B cell (primary cell): ENCODE results near the gene HLA-DMB. TPM values are rescaled to one million over a fixed set of nuclear protein-coding genes. Genes with fewer than 3 reads are reported as not detected.
A peak's percentile ranks its signal among the peaks of the same experiment; 100 is the strongest.

Experiments
- ATAC-seq: fragments of 200-7000 bp; cut with Tn5 transposase; one replicate; pipeline ENCODE4 v1.10.0; 2021; ENCODE audit warnings: low read depth, mild to moderate bottlenecking, moderate number of reproducible peaks, moderate library complexity
- CTCF ChIA-PET: fragments of 350-600 bp; sonication (Branson Sonifier 250); formaldehyde crosslinking; loops from one replicate; lab custom pipeline; 2021; ENCODE audit warnings: antibody characterized with exemption, inconsistent platforms; lab: Charles Lee
- POLR2A ChIA-PET: fragments of 350-600 bp; sonication (Branson Sonifier 250); formaldehyde crosslinking; loops from one replicate; lab custom pipeline; 2021; ENCODE audit warnings: antibody characterized with exemption; lab: Charles Lee
- DNase-seq: peaks from one replicate; pipeline ENCODE4 v3.0.0; 2013
- H2AFZ ChIP-seq: 2 replicates; pipeline ENCODE4 v1.6.1; 2012; ENCODE audit warnings: mild to moderate bottlenecking, low read depth, low read length; ENCODE audit not compliant: insufficient read depth, poor library complexity, severe bottlenecking
- H3K27ac ChIP-seq, 2 donors: 1 replicate in 1 of 2; 2 replicates in 1 of 2; pipeline ENCODE4 v1.5.1; 2012 to 2013; ENCODE audit warnings: low read length in 2 of 2, mild to moderate bottlenecking in 2 of 2, moderate library complexity in 1 of 2
- H3K27me3 ChIP-seq, 4 experiments: fragments of 200-600 bp in 1 of 4; sonication (generic) in 1 of 4; replicated peaks in 1 of 4; 1 replicate in 2 of 4; 2 replicates in 2 of 4; pipeline versions ENCODE4 v1.6.1 to v1.7.0; 2013 to 2016; ENCODE audit warnings: low read length in 3 of 4, mild to moderate bottlenecking in 2 of 4, mixed read lengths in 1 of 4, moderate library complexity in 1 of 4; ENCODE audit not compliant: insufficient read depth in 4 of 4, control insufficient read depth in 3 of 4; ENCODE audit errors: control extremely low read depth in 1 of 4
- H3K36me3 ChIP-seq, 2 experiments: replicated peaks in 1 of 2; 1 replicate in 1 of 2; 2 replicates in 1 of 2; pipeline versions ENCODE4 v1.6.1 to v1.7.1; 2013; ENCODE audit warnings: low read length in 1 of 2; ENCODE audit not compliant: insufficient read depth in 2 of 2, control insufficient read depth in 1 of 2; ENCODE audit errors: control extremely low read depth in 1 of 2, extremely low read depth in 1 of 2
- H3K4me1 ChIP-seq, 2 donors: fragments of 200-600 bp in 1 of 2; sonication (generic) in 1 of 2; 1 replicate in 1 of 2; 2 replicates in 1 of 2; pipeline versions ENCODE4 v1.5.1 to v1.6.1; 2013 to 2017; ENCODE audit warnings: low read length in 2 of 2; ENCODE audit not compliant: control insufficient read depth in 2 of 2, insufficient read depth in 2 of 2
- H3K4me2 ChIP-seq: replicated peaks from 2 replicates; pipeline ENCODE3; 2012; ENCODE audit warnings: mild to moderate bottlenecking, low read depth, low read length; ENCODE audit not compliant: poor library complexity, severe bottlenecking
- H3K4me3 ChIP-seq, 5 experiments: fragments of 200-600 bp in 1 of 5; sonication (generic) in 1 of 5; 1 replicate in 3 of 5; 2 replicates in 2 of 5; pipeline versions ENCODE4 v1.5.1 to v1.7.0; 2011 to 2016; ENCODE audit warnings: low read length in 4 of 5, mild to moderate bottlenecking in 4 of 5, low read depth in 2 of 5, control low read depth in 1 of 5, moderate library complexity in 1 of 5; ENCODE audit not compliant: insufficient read depth in 1 of 5; ENCODE audit errors: control extremely low read depth in 1 of 5, extremely low read depth in 1 of 5
- H3K79me2 ChIP-seq: fragments of 200-600 bp; sonication (generic); one replicate; pipeline ENCODE4 v1.6.0; 2016; ENCODE audit warnings: low read length; ENCODE audit not compliant: control insufficient read depth, insufficient read depth
- H3K9ac ChIP-seq: fragments of 200-600 bp; sonication (generic); 2 replicates; pipeline ENCODE4 v1.6.1; 2017; ENCODE audit warnings: mild to moderate bottlenecking, low read length, moderate library complexity
- H3K9me3 ChIP-seq, 3 donors: one replicate each; pipeline versions ENCODE4 v1.6.1 to v1.7.1; 2013; ENCODE audit warnings: low read length in 2 of 3; ENCODE audit not compliant: control insufficient read depth in 2 of 3, insufficient read depth in 1 of 3; ENCODE audit errors: control extremely low read depth in 1 of 3
- H4K20me1 ChIP-seq: 2 replicates; pipeline ENCODE4 v1.6.0; 2012; ENCODE audit warnings: mild to moderate bottlenecking, low read length; ENCODE audit not compliant: insufficient read depth, control insufficient read depth, poor library complexity, severe bottlenecking
- H3K27ac Mint-ChIP-seq: one replicate; pipeline ENCODE4 v1.8.0; 2021; ENCODE audit warnings: mixed read lengths
- H3K27me3 Mint-ChIP-seq: one replicate; pipeline ENCODE4 v1.8.0; 2021; ENCODE audit warnings: mixed read lengths
- H3K4me1 Mint-ChIP-seq: one replicate; pipeline ENCODE4 v1.8.0; 2021; ENCODE audit warnings: mixed read lengths
- H3K4me3 Mint-ChIP-seq: one replicate; pipeline ENCODE4 v1.8.0; 2021; ENCODE audit warnings: mixed read lengths
- H3K9me3 Mint-ChIP-seq: one replicate; pipeline ENCODE4 v1.8.0; 2022; ENCODE audit warnings: mixed read lengths; ENCODE audit not compliant: insufficient read depth
- EZH2 ChIP-seq: IDR thresholded peaks from 2 replicates; pipeline ENCODE4 v1.6.1; 2012; ENCODE audit warnings: borderline replicate concordance, low read depth, mild to moderate bottlenecking, moderate library complexity, low read length; ENCODE audit not compliant: insufficient read depth, poor library complexity, severe bottlenecking
- whole genome bisulfite sequencing: methylation state at CpG from one replicate; pipeline ENCODE4 v1.1.5; 2013; ENCODE audit warnings: missing lambda C conversion rate; ENCODE audit not compliant: insufficient coverage; 5-methylcytosine and 5-hydroxymethylcytosine counted together
- intact Hi-C: fragments of 100-400 bp; cut with micrococcal nuclease; formaldehyde crosslinking; loops from one replicate; pipeline ENCODE4 v1.10.0; 2022
- polyA plus RNA-seq: library from polyadenylated mRNA; depleted of rRNA; stranded (reverse); fragments of >200 nt; gene quantifications from 2 replicates; pipeline ENCODE4 v1.2.3, GENCODE V29; 2012
- total RNA-seq, 2 donors: library from RNA; stranded (reverse); fragments of 120-200 nt in 1 of 2; gene quantifications; 1 replicate in 1 of 2; 2 replicates in 1 of 2; pipeline versions ENCODE4 v1.2.3 to v1.2.4, GENCODE V29; 2013 to 2022
- TF ChIP-seq, protein P1 (sequence below): fragments of 200-600 bp; IDR thresholded peaks from one replicate; pipeline ENCODE4 v1.8.0; 2022; ENCODE audit warnings: antibody characterized with exemption, mild to moderate bottlenecking

HLA-DMB gene
- total and polyA plus RNA-seq, 2 donors (not counting 1 experiment from before 2014, with no cell fraction given): 593 to 656 TPM

GRCh38 chr6:32890831-32891230 is 50.0 kb downstream of the HLA-DMB start:
- whole genome bisulfite sequencing: no CpG with 5 or more reads among the region's 1 CpG
- Histone ChIP-seq H3K79me2 (peaks cover 23% of the 10 kb centered on the region), H3K9ac (no peak overlapping the region), H3K27me3 (no peaks in the 10 kb centered on the region), H3K36me3 (peaks cover 2% of the 10 kb centered on the region in 2 experiments), H3K27ac (no peak overlapping the region), H4K20me1 (no peaks in the 10 kb centered on the region), H3K4me1 (peaks cover 23 to 26% of the 10 kb centered on the region in 2 donors), H2AFZ (no peak overlapping the region), H3K4me2 (no peak overlapping the region), H3K4me3 (no peak overlapping the region), H3K9me3 (no peaks in the 10 kb centered on the region)
- Mint-ChIP-seq H3K27ac (peak overlapping the region; percentile 37), H3K27me3 (no peaks in the 10 kb centered on the region), H3K4me1 (peaks cover 47% of the 10 kb centered on the region), H3K4me3 (no peak overlapping the region), H3K9me3 (no peaks in the 10 kb centered on the region)
- ATAC-seq: no peak
- peak; percentile 42 for DNase-seq
- ChIA-PET CTCF (interaction anchor here (1.2 to 14.6 kb wide), 6 partner anchors 42 to 96 kb away, joined by 3 to 305 read pairs (median 16); no protein-coding TSS in a partner anchor), POLR2A (interaction anchor here (0.8 to 1.2 kb wide), 3 partner anchors 50 to 59 kb away, joined by 3 to 6 read pairs (median 4); partner anchors contain the start of gene HLA-DMB)
- TF ChIP-seq, protein P1, sequence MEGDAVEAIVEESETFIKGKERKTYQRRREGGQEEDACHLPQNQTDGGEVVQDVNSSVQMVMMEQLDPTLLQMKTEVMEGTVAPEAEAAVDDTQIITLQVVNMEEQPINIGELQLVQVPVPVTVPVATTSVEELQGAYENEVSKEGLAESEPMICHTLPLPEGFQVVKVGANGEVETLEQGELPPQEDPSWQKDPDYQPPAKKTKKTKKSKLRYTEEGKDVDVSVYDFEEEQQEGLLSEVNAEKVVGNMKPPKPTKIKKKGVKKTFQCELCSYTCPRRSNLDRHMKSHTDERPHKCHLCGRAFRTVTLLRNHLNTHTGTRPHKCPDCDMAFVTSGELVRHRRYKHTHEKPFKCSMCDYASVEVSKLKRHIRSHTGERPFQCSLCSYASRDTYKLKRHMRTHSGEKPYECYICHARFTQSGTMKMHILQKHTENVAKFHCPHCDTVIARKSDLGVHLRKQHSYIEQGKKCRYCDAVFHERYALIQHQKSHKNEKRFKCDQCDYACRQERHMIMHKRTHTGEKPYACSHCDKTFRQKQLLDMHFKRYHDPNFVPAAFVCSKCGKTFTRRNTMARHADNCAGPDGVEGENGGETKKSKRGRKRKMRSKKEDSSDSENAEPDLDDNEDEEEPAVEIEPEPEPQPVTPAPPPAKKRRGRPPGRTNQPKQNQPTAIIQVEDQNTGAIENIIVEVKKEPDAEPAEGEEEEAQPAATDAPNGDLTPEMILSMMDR: no peak
- TF ChIP-seq EZH2: no peak
- intact Hi-C loops: loop anchor here (10.0 kb wide), 2 partner anchors 184 to 354 kb away; partner anchors contain the start of genes HLA-DPA1 and HLA-DPB1

GRCh38 chr6:32889533-32889932 is 51.3 kb downstream of the HLA-DMB start:
- Mint-ChIP-seq H3K27ac (no peak overlapping the region), H3K4me3 (no peak overlapping the region), H3K9me3 (no peaks in the 10 kb centered on the region), H3K27me3 (no peaks in the 10 kb centered on the region), H3K4me1 (peaks cover 38% of the 10 kb centered on the region)
- H3K4me2 ChIP-seq: no peak overlapping the region
- H4K20me1 ChIP-seq: no peaks in the 10 kb centered on the region
- no peak overlapping the region for H3K4me3 ChIP-seq
- DNase-seq: no peak
- TF ChIP-seq, protein P1: no peak
- no peak for TF ChIP-seq EZH2
- H2AFZ ChIP-seq: no peak overlapping the region
- H3K27me3 ChIP-seq: no peaks in the 10 kb centered on the region
- WGBS: no CpG with 5 or more reads among the region's 1 CpG
- peaks cover 17 to 18% of the 10 kb centered on the region in 2 donors for H3K4me1 ChIP-seq
- ATAC-seq: no peak
- H3K36me3 ChIP-seq: peaks cover 2% of the 10 kb centered on the region in 2 experiments
- POLR2A ChIA-PET: interaction anchor here (1.0 to 1.2 kb wide), 2 partner anchors 52 to 60 kb away, joined by 3 to 4 read pairs; partner anchors contain the start of gene HLA-DMB
- intact Hi-C loops: no loop called here
- H3K9ac ChIP-seq: no peak overlapping the region
- CTCF ChIA-PET: interaction anchor here (0.8 to 14.6 kb wide), 6 partner anchors 44 to 97 kb away, joined by 3 to 305 read pairs (median 4); no protein-coding TSS in a partner anchor
- peaks cover 12% of the 10 kb centered on the region for H3K79me2 ChIP-seq
- no peaks in the 10 kb centered on the region for H3K9me3 ChIP-seq
- H3K27ac ChIP-seq: no peak overlapping the region
